Esophagus squamous epithelium (tissue), 4 donors: ENCODE data around the gene ATP9B.

Experiments used
- CTCF ChIP-seq, 6 experiments: fragments of 450-650 bp in 4 of 6; fragments of 200-600 bp in 2 of 6; sonication (generic) in 2 of 6; IDR thresholded peaks; one replicate each; pipeline ENCODE4 v1.5.1; 2016 to 2019; ENCODE audit warnings: antibody characterized with exemption in 6 of 6, mild to moderate bottlenecking in 4 of 6, moderate library complexity in 4 of 6
- POLR2A ChIP-seq, 4 donors: fragments of 450-650 bp; IDR thresholded peaks; one replicate each; pipeline ENCODE4 v1.6.1; 2017; ENCODE audit warnings: antibody characterized with exemption in 4 of 4, mild to moderate bottlenecking in 4 of 4, moderate library complexity in 3 of 4

DNA sequence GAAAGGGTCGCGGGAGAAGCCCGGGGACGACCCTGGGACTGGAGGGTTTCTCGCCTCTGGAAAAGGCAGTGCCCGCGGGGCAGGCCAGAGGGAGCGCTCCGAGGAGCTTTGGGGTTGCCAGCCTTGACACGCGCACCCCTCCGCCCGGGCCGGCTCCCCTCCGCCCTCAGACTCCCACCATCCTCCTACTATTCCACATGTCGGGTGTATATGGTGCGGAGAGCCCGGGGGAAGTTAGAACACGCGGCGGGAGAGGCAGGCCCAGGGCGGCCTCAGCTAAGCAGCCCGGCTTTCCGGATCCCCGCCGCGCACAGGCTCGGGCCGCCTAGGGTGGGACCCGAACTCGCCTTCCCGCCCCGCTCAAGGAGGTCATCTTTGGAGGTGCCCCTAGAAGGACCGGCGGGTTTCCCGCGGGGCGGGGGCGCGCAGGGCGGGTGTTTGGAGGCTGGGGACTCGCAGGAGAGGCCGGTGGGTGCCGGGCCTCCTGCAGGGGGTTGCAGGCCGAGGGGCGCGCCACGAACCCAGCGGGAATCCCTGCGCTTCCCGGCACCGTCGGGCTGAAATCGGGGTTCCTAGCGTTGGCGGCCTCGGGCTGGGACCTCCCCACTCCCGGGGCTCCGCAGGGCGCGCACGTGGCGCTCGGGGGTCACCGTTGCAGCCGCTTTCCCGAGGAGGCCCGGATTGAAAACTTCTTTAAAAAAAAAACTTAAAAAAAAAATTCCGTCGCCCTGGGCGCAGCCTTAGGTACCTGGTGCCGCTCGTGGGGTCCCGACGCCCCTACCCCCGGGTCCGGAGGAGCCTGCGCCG is 330.3 kb downstream of the ATP9B start:
- TF ChIP-seq CTCF (IDR thresholded peaks at IDR 0.05) (no peak), POLR2A (IDR thresholded peaks at IDR 0.05) (no peak)
